Ovary (tissue), 9 donors: ENCODE measurements around the gene SSTR5. TPM values are rescaled to one million over a fixed set of nuclear protein-coding genes. Genes with fewer than 3 reads are reported as not detected.

Source experiments
- DNase-seq, 5 donors: peaks; one replicate each; pipeline ENCODE4 v3.0.0-alpha.2; 2019 to 2020
- H3K27ac ChIP-seq, 2 donors: fragments of 200-600 bp; one replicate each; pipeline versions ENCODE4 v1.5.1 to v1.8.0; 2019 to 2022
- H3K27me3 ChIP-seq: fragments of 200-600 bp; one replicate; pipeline ENCODE4 v1.8.0; 2022
- H3K36me3 ChIP-seq: fragments of 200-600 bp; sonication (generic); one replicate; pipeline ENCODE4 v1.5.1; 2019
- H3K4me1 ChIP-seq: one replicate; pipeline ENCODE4 v1.8.1; 2013; ENCODE audit warnings: mild to moderate bottlenecking, moderate library complexity; ENCODE audit not compliant: insufficient read depth
- H3K4me3 ChIP-seq: fragments of 200-600 bp; sonication (generic); one replicate; pipeline ENCODE4 v1.5.1; 2017
- H3K9me3 ChIP-seq, 2 donors: fragments of 200-600 bp in 1 of 2; sonication (generic) in 1 of 2; one replicate each; pipeline versions ENCODE4 v1.5.1 to v1.8.1; 2013 to 2019; ENCODE audit warnings: mild to moderate bottlenecking in 1 of 2, moderate library complexity in 1 of 2
- CTCF ChIP-seq, 3 donors: fragments of 450-650 bp in 2 of 3; fragments of 200-600 bp in 1 of 3; IDR thresholded peaks; one replicate each; pipeline versions ENCODE4 v1.5.1 to v1.8.0; 2016 to 2022; ENCODE audit warnings: antibody characterized with exemption in 3 of 3, mild to moderate bottlenecking in 1 of 3
- EP300 ChIP-seq: sonication (generic); formaldehyde crosslinking; IDR thresholded peaks from one replicate; pipeline ENCODE4 v1.6.1; 2017; ENCODE audit warnings: antibody characterized with exemption
- POLR2A ChIP-seq: fragments of 450-650 bp; IDR thresholded peaks from one replicate; pipeline ENCODE4 v1.6.1; 2017; ENCODE audit warnings: antibody characterized with exemption, mild to moderate bottlenecking, moderate library complexity
- WGBS, 3 donors: extraction: QIAGEN DNeasy Blood & Tissue Kit in 1 of 3; methylation state at CpG; one replicate each; pipeline versions ENCODE4 v1.1.5 to v1.1.7; 2013 to 2017; 5-methylcytosine and 5-hydroxymethylcytosine counted together
- intact Hi-C, 4 donors: fragments of 100-400 bp; cut with DNase I; formaldehyde crosslinking; loops; one replicate each; pipeline versions ENCODE4 v1.11.0 to v1.15.1; 2022 to 2023
- polyA plus RNA-seq, 2 donors: library from polyadenylated mRNA; stranded (reverse); fragments of 200-250 nt in 1 of 2; fragments of 350-450 nt in 1 of 2; fragmentation: Illumina TruSeq in 1 of 2; extraction: RNeasy Lipid Tissue Mini Kit (QIAGEN cat#74804) in 1 of 2; gene quantifications; one replicate each; pipeline ENCODE4 v1.2.3, GENCODE V29; 2013 to 2014
- total RNA-seq, 7 donors: library from RNA; depleted of rRNA in 2 of 7; stranded (reverse); fragments of >200 nt in 2 of 7; fragmentation: NEBNext Ultra II Directional in 3 of 7; extraction: Animal tissue kit (Norgen Biotek cat#: 25700) in 3 of 7; gene quantifications; one replicate each; pipeline versions ENCODE4 v1.1.0 to v1.2.4, GENCODE V29; 2016 to 2023
- donor health status: DM: no; HTN: no; CAD: no; lungs with moderate emphysema.
- donor health status: DM: no; HTN: no; CAD: no.
- donor health status: Bipolar disorder and iron deficiency.
- donor health status: DM: yes; HTN: yes; CAD: no.
- donor health status: DM: no; HTN: no; CAD: no.
- donor health status: DM: yes; HTN: yes; CAD: no.

Gene SSTR5
- total and polyA plus RNA-seq, 9 donors, result not detected

- no peaks in the 10 kb centered on the region for H3K36me3 ChIP-seq
- WGBS, 3 donors, result 84 to 88% (median 84%) methylated on average over 45 of the region's 45 CpGs
- H3K27me3 ChIP-seq, result no peaks in the 10 kb centered on the region
- peaks cover 5 to 15% of the 10 kb centered on the region in 2 donors for H3K9me3 ChIP-seq
- H3K4me3 ChIP-seq, result no peak overlapping the region
- H3K27ac ChIP-seq, result no peak overlapping the region
- intact Hi-C loops, result no loop called here
- DNase-seq, result no peak
- TF ChIP-seq EP300 (no peak), POLR2A (no peak), CTCF (IDR thresholded peaks at IDR 0.05) (no peak)
- no peaks in the 10 kb centered on the region for H3K4me1 ChIP-seq
These were observed 7.4 kb downstream of the SSTR5 start for GRCh38 chr16:1079786-1080525.

- DNase-seq, result no peak
- WGBS, 3 donors, result 41 to 47% (median 42%) methylated on average over 41 to 42 of the region's 42 CpGs
- TF ChIP-seq POLR2A (no peak), CTCF (IDR thresholded peaks at IDR 0.05) (no peak), EP300 (no peak)
- no peak overlapping the region for H3K4me3 ChIP-seq
- no peaks in the 10 kb centered on the region for H3K4me1 ChIP-seq
- no peaks in the 10 kb centered on the region for H3K36me3 ChIP-seq
- no peaks in the 10 kb centered on the region for H3K27me3 ChIP-seq
- intact Hi-C loops, result no loop called here
- H3K9me3 ChIP-seq, result peaks cover 5 to 17% of the 10 kb centered on the region in 2 donors
- no peak overlapping the region for H3K27ac ChIP-seq
These were observed 8.5 kb downstream of the SSTR5 start for GRCh38 chr16:1080801-1081733.

- no peaks in the 10 kb centered on the region for H3K27me3 ChIP-seq
- no peaks in the 10 kb centered on the region for H3K4me1 ChIP-seq
- 65 to 77% (median 77%) methylated on average over 22 of the region's 22 CpGs for WGBS, 3 donors
- no peak for DNase-seq
- no peak overlapping the region for H3K27ac ChIP-seq
- H3K36me3 ChIP-seq, result no peaks in the 10 kb centered on the region
- TF ChIP-seq CTCF (IDR thresholded peaks at IDR 0.05) (no peak), POLR2A (no peak), EP300 (no peak)
- intact Hi-C loops, result no loop called here
- H3K9me3 ChIP-seq, result peaks cover 5 to 17% of the 10 kb centered on the region in 2 donors
- no peak overlapping the region for H3K4me3 ChIP-seq
These were observed 9.3 kb downstream of the SSTR5 start for GRCh38 chr16:1081734-1082265.

GRCh38 chr16:1082266-1082951 lies 9.9 kb downstream of the SSTR5 start:
- WGBS, 3 donors, result 46 to 57% (median 50%) methylated on average over 19 to 21 of the region's 21 CpGs
- no peaks in the 10 kb centered on the region for H3K27me3 ChIP-seq

More at GRCh38 chr16:1082266-1082951, 9.9 kb downstream of the SSTR5 start:
- Histone ChIP-seq H3K4me3 (no peak overlapping the region), H3K27ac (no peak overlapping the region), H3K9me3 (peaks cover 5 to 17% of the 10 kb centered on the region in 2 donors), H3K4me1 (no peaks in the 10 kb centered on the region), H3K36me3 (no peaks in the 10 kb centered on the region)
- intact Hi-C loops, result no loop called here
- DNase-seq, result no peak
- TF ChIP-seq POLR2A, result no peak
- TF ChIP-seq CTCF (IDR thresholded peaks at IDR 0.05), result no peak
- TF ChIP-seq EP300, result no peak
